Measurements from ENCODE around the gene TCHH.
"Not testable (repeated sequence)": the region's sequence is repeated elsewhere in the genome, so short reads cannot be mapped to it uniquely, and the experiment has no call there.

Gene TCHH

GRCh38 chr1:152115344-152115743 is at the start of gene TCHH:
TCHH (minus strand) TSS chr1:152115444; CDS start chr1:152114080, 1,364 bp downstream.
- DNase-seq (ENCODE audit: low read depth), result no peak

GRCh38 chr1:152164517-152165136 is 49.4 kb upstream of the TCHH start:
- DNase-seq (ENCODE audit: low read depth), result no peak

- DNase-seq (ENCODE audit: low read depth), result peak; percentile 97
These were observed 47.7 kb upstream of the TCHH start for GRCh38 chr1:152162792-152163463.

GRCh38 chr1:152160576-152160975 is 45.3 kb upstream of the TCHH start:
- DNase-seq (ENCODE audit: low read depth), result no peak

- no peak for DNase-seq (ENCODE audit: low read depth)
These were observed 43.9 kb upstream of the TCHH start, which contains the start of gene RPTN for GRCh38 chr1:152159144-152159543. RPTN (minus strand) TSS chr1:152159228; CDS start chr1:152157889, 1,339 bp downstream.

GRCh38 chr1:152153996-152154395 is 38.8 kb upstream of the TCHH start:
- DNase-seq (ENCODE audit: low read depth), result no peak

- no peak for DNase-seq (ENCODE audit: low read depth)
These were observed 36.4 kb upstream of the TCHH start for GRCh38 chr1:152151646-152152045.

GRCh38 chr1:152148981-152149380 is 33.7 kb upstream of the TCHH start:
- peak; percentile 54 for DNase-seq (ENCODE audit: low read depth)

GRCh38 chr1:152148051-152148450 is 32.8 kb upstream of the TCHH start:
- no peak for DNase-seq (ENCODE audit: low read depth)

- no peak for DNase-seq (ENCODE audit: low read depth)
These were observed 30.5 kb upstream of the TCHH start for GRCh38 chr1:152145769-152146168.

GRCh38 chr1:152144674-152145183 is 29.5 kb upstream of the TCHH start:
- not testable (repeated sequence) for DNase-seq (ENCODE audit: low read depth)

- peak; percentile 36 for DNase-seq (ENCODE audit: low read depth)
These were observed 28.1 kb upstream of the TCHH start for GRCh38 chr1:152143150-152143887.

GRCh38 chr1:152141971-152142584 is 26.8 kb upstream of the TCHH start:
- peak; percentile 80 for DNase-seq (ENCODE audit: low read depth)

- no peak for DNase-seq (ENCODE audit: low read depth)
These were observed 22.0 kb upstream of the TCHH start for GRCh38 chr1:152137215-152137614.

- no peak for DNase-seq (ENCODE audit: low read depth)
These were observed 14.9 kb upstream of the TCHH start for GRCh38 chr1:152130186-152130585.

GRCh38 chr1:152127673-152128072 is 12.4 kb upstream of the TCHH start:
- no peak for DNase-seq (ENCODE audit: low read depth)

GRCh38 chr1:152125834-152126443 is 10.7 kb upstream of the TCHH start:
- DNase-seq (ENCODE audit: low read depth), result no peak

- DNase-seq (ENCODE audit: low read depth), result no peak
These were observed 3.7 kb upstream of the TCHH start for GRCh38 chr1:152118915-152119314.

GRCh38 chr1:152112885-152113432 is 2.3 kb downstream of the TCHH start:
- DNase-seq (ENCODE audit: low read depth), result no peak

- peak; percentile 34 for DNase-seq (ENCODE audit: low read depth)
These were observed 3.0 kb downstream of the TCHH start for GRCh38 chr1:152112101-152112884.

- peak; percentile 64 for DNase-seq (ENCODE audit: low read depth)
These were observed 3.7 kb downstream of the TCHH start for GRCh38 chr1:152111515-152111968.

Measured in iris pigment epithelial cell (primary cell).